ENCODE data around the gene SYNE1. TPM values are rescaled to one million over a fixed set of nuclear protein-coding genes. Genes with fewer than 3 reads are reported as not detected.

SYNE1 gene
- total and polyA plus RNA-seq, 2 of the 8 experiments (the other 6 are each of a cell fraction or from before 2014, with no cell fraction given), result 2.8 to 5.5 TPM

DNA sequence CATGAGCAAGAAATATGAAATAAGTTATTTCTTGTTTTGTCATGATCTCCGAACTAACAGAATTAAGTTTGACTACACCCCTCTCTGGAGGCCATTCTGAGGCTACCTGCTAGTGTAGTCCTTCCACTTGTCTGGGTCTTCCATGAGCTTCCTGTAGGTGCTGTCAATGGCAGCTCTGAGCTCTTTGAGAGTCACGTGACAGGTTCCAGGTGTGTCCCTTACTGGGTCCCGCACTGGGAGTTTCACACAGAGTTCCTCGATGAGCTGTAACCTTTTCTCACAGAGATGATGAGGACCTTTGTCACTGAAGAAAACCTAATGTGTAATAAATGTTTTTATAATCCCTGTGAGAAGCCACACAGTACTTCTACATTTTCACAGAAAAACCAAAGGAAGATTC lies 186.6 kb downstream of the SYNE1 start:
- Histone ChIP-seq H3K9me3 (ENCODE audit: insufficient read depth in 2 of 2, low read depth in 1 of 2, low read length in 1 of 2) (no peaks in the 10 kb centered on the region), H3K23me2 (ENCODE audit: low read depth, low read length) (no peaks in the 10 kb centered on the region), H2BK120ac (replicated peaks; ENCODE audit: low read depth, low read length) (no peak overlapping the region), H2AK5ac (ENCODE audit: low read depth, low read length) (no peak overlapping the region), H3K79me2 (ENCODE audit: control insufficient read depth in 1 of 2, insufficient read depth in 2 of 2, low read length in 2 of 2) (no peaks in the 10 kb centered on the region), H4K5ac (ENCODE audit: insufficient read length, low read depth, low read length) (no peak overlapping the region), H4K20me1 (replicated peaks in 1 of 2; ENCODE audit: control insufficient read depth in 1 of 2, insufficient read depth in 2 of 2, low read length in 2 of 2) (no peaks in the 10 kb centered on the region), H2BK20ac (ENCODE audit: low read length) (no peak overlapping the region), H3K4me1 (replicated peaks in 1 of 4; ENCODE audit: control insufficient read depth in 3 of 4, insufficient read depth in 4 of 4, low read length in 3 of 4) (no peaks in the 10 kb centered on the region), H3K56ac (replicated peaks; ENCODE audit: insufficient read length, low read depth, low read length) (no peak overlapping the region), H3K4me3 (ENCODE audit: extremely low read depth in 1 of 4, insufficient read depth in 2 of 4, low read depth in 3 of 4, low read length in 4 of 4) (no peak overlapping the region), H4K91ac (replicated peaks; ENCODE audit: insufficient read length, low read length) (no peak overlapping the region), H3K27ac (ENCODE audit: low read depth, low read length) (no peak overlapping the region), H3K4me2 (ENCODE audit: insufficient read depth in 1 of 2, low read depth in 2 of 2, low read length in 2 of 2) (no peak overlapping the region), H3K27me3 (replicated peaks in 1 of 4; ENCODE audit: control insufficient read depth in 3 of 4, extremely low read depth in 1 of 4, insufficient read depth in 3 of 4, low read length in 3 of 4) (no peaks in the 10 kb centered on the region), H3K36me3 (ENCODE audit: control insufficient read depth in 2 of 4, insufficient read depth in 4 of 4, low read length in 3 of 4) (no peaks in the 10 kb centered on the region), H3K14ac (ENCODE audit: insufficient read length) (no peak overlapping the region), H4K8ac (ENCODE audit: extremely low read depth, insufficient read depth, low read length) (no peak overlapping the region), H2BK12ac (ENCODE audit: low read depth, low read length) (no peak overlapping the region), H2AFZ (ENCODE audit: low read length) (no peak overlapping the region), H2BK15ac (ENCODE audit: low read length) (no peak overlapping the region), H3K23ac (ENCODE audit: insufficient read length) (no peak overlapping the region), H2BK5ac (ENCODE audit: low read depth, low read length) (no peak overlapping the region), H3K9ac (replicated peaks in 1 of 4; ENCODE audit: extremely low read depth in 1 of 4, low read depth in 3 of 4, low read length in 3 of 4) (no peak overlapping the region), H3K4ac (replicated peaks; ENCODE audit: insufficient read length, low read depth, low read length) (no peak overlapping the region), H3K18ac (ENCODE audit: extremely low read depth, low read length) (no peak overlapping the region), H3K79me1 (ENCODE audit: low read depth, low read length) (no peaks in the 10 kb centered on the region)
- ChIA-PET POLR2A (ENCODE audit: partially characterized antibody) (no interaction called here), CTCF (ENCODE audit: partially characterized antibody) (interaction anchor here (0.9 kb wide), 1 partner anchor 112 kb away, joined by 3 read pairs; no protein-coding TSS in a partner anchor)
- DNase-seq (ENCODE audit: low read depth in 1 of 2, low spot score in 2 of 2) (no peak), FAIRE-seq (no peak)
- 97% methylated on average over 4 of the region's 4 CpGs; no CpG with 5 or more reads in 1 of the 2 experiments for WGBS, 2 experiments (ENCODE audit: extremely low coverage in 1 of 2, insufficient coverage in 1 of 2, insufficient read length in 1 of 2, insufficient replicate concordance in 2 of 2, low coverage in 1 of 2, low lambda C conversion rate in 2 of 2, missing lambda C conversion rate in 1 of 2)
- TF ChIP-seq, protein P1, sequence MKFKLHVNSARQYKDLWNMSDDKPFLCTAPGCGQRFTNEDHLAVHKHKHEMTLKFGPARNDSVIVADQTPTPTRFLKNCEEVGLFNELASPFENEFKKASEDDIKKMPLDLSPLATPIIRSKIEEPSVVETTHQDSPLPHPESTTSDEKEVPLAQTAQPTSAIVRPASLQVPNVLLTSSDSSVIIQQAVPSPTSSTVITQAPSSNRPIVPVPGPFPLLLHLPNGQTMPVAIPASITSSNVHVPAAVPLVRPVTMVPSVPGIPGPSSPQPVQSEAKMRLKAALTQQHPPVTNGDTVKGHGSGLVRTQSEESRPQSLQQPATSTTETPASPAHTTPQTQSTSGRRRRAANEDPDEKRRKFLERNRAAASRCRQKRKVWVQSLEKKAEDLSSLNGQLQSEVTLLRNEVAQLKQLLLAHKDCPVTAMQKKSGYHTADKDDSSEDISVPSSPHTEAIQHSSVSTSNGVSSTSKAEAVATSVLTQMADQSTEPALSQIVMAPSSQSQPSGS (IDR thresholded peaks at IDR 0.05; ENCODE audit: low read length), result no peak
- no peak for TF ChIP-seq EP300 (IDR thresholded peaks at IDR 0.05; ENCODE audit: borderline replicate concordance in 1 of 2, low read depth in 2 of 2, low read length in 2 of 2)
- TF ChIP-seq ZNF274 (IDR thresholded peaks at IDR 0.05; ENCODE audit: borderline replicate concordance, extremely low read depth, low read length), result no peak
- no peak for TF ChIP-seq SP1 (IDR thresholded peaks at IDR 0.05; ENCODE audit: low read depth, low read length)
- no peak for TF ChIP-seq GABPA (IDR thresholded peaks at IDR 0.05; ENCODE audit: borderline replicate concordance, insufficient read depth, low read length)
- TF ChIP-seq TAF7 (optimal IDR thresholded peaks at IDR 0.05; ENCODE audit: borderline replicate concordance, low read depth, low read length), result no peak
- TF ChIP-seq MAFK (IDR thresholded peaks at IDR 0.05; ENCODE audit: low read depth, low read length), result no peak
- TF ChIP-seq CREB1 (IDR thresholded peaks at IDR 0.05), result no peak
- no peak for TF ChIP-seq CBX5 (IDR thresholded peaks at IDR 0.05; ENCODE audit: low read depth, low read length)
- TF ChIP-seq TAF1 (IDR thresholded peaks at IDR 0.05; ENCODE audit: low read depth, low read length), result no peak
- no peak for TF ChIP-seq POLR2A (IDR thresholded peaks at IDR 0.05; ENCODE audit: control extremely low read depth in 1 of 2, low read depth in 2 of 2, low read length in 2 of 2)
- TF ChIP-seq GTF2F1 (IDR thresholded peaks at IDR 0.05; ENCODE audit: borderline replicate concordance, low read depth, low read length), result no peak

All from H1 (cell line).